GM18873 (cell line): ENCODE results near the gene CAMSAP1.
A peak's percentile ranks its signal among the peaks of the same experiment; 100 is the strongest.
"Not testable (repeated sequence)": the region's sequence is repeated elsewhere in the genome, so short reads cannot be mapped to it uniquely, and the experiment has no call there.

Source experiments
- ATAC-seq: cut with Tn5 transposase; IDR thresholded peaks from one replicate; pipeline ENCODE4 v1.9.1; 2021; ENCODE audit warnings: mild to moderate bottlenecking, moderate library complexity, moderate number of reproducible peaks; ENCODE audit not compliant: unreplicated experiment, low FRiP score

CAMSAP1 gene, protein sequence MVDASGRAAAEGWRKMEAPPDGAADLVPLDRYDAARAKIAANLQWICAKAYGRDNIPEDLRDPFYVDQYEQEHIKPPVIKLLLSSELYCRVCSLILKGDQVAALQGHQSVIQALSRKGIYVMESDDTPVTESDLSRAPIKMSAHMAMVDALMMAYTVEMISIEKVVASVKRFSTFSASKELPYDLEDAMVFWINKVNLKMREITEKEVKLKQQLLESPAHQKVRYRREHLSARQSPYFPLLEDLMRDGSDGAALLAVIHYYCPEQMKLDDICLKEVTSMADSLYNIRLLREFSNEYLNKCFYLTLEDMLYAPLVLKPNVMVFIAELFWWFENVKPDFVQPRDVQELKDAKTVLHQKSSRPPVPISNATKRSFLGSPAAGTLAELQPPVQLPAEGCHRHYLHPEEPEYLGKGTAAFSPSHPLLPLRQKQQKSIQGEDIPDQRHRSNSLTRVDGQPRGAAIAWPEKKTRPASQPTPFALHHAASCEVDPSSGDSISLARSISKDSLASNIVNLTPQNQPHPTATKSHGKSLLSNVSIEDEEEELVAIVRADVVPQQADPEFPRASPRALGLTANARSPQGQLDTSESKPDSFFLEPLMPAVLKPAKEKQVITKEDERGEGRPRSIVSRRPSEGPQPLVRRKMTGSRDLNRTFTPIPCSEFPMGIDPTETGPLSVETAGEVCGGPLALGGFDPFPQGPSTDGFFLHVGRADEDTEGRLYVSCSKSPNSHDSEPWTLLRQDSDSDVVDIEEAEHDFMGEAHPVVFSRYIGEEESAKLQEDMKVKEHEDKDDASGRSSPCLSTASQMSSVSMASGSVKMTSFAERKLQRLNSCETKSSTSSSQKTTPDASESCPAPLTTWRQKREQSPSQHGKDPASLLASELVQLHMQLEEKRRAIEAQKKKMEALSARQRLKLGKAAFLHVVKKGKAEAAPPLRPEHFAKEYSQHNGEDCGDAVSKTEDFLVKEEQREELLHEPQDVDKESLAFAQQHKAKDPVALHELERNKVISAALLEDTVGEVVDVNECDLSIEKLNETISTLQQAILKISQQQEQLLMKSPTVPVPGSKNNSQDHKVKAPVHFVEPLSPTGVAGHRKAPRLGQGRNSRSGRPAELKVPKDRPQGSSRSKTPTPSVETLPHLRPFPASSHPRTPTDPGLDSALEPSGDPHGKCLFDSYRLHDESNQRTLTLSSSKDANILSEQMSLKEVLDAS (N-terminal part only)

DNA sequence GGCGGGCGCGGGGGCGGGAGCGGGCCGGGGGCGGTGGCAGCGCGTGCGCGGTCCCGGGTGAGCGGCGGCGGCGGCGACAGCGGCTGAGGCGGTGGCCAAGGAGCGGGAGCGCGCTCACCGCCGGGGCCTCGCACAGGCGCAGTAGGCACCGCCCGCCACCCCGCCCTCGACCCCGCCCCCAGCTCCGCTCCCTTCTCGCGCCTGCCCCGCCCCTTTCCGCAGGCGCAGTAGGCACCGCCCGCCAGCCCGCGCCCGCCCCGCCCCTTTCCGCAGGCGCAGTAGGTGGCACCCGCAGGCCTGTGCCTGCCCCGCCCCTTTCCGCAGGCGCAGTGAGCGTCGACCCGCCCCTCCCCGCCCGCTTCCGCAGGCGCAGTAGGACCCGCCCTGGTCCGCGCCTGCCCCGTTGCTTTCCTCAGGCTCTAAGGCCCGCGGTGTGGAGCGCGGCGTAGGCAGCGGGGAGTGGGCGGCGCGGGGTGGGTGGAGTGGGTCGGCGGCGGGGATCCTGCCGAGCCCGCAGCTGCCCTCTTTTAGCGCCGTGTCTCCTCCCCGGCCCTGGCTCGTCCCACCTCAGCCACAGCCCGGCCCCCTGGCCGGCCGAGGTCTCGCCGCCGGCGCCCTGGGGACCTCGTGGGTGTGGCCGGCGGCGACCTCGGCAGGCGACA lies at the start of gene CAMSAP1:
Gene CAMSAP1 (minus strand): TSS at position 116 of the 662 bp plus-strand sequence. CDS start 387 bp downstream, outside the sequence.
- peak; percentile 71 for ATAC-seq

DNA sequence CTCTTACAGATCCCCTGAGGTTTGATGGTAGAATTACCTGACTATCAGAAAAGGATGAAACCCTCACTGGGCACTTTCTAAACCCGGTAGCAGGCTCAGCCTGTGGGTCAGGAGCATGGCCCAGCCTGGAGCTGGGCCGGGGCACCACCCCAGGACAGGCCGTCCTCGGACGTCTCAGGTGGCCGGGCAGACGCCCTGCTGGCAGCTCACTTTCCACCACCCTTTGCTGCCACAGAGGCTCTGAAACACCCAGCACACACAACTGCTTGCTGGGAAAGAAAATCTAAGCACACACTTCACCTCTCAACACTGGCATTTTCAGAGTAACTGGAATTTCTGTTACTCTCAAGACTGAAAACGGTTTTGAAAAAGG lies 49.4 kb upstream of the CAMSAP1 start:
- ATAC-seq = no peak

DNA sequence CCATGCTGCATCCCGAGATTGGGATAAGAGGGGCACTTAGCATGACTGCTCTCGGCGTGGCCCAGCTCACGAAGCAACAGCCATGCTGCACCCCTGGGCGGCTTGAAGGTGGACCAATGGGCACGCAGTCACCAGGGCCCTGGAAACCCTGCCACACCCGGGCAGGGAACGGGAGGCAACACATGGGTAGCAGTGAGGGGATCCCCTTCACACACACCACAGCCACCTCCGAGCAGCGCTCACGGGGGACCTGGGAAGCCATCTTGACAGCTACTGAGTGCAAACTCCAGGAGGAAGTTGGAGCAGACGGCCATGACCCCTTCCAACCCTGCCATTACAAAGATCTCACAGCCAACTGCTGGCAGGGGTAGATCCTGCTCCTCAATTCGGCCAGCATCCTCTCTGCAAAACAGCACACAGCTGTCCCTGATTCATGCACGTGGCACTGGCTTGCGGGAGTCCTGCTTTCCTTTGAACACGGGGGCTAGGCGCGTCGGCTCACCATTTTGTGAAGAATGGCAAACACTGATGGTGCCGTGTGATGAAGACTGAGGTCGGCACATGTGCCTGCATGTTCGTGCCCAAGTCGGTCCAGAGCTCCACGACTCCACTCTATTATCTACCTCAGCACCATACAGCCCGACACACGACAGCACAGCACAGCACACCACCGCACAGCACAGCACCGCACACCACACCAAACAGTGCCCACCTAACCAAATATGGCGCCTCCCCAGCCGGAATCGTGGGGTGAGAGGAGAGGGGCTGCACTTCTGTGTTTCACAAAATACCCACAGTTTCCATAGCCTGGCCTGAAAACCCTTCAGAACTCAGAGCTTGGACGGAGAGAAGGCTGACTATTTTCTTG lies 48.8 kb upstream of the CAMSAP1 start:
- no peak for ATAC-seq

DNA sequence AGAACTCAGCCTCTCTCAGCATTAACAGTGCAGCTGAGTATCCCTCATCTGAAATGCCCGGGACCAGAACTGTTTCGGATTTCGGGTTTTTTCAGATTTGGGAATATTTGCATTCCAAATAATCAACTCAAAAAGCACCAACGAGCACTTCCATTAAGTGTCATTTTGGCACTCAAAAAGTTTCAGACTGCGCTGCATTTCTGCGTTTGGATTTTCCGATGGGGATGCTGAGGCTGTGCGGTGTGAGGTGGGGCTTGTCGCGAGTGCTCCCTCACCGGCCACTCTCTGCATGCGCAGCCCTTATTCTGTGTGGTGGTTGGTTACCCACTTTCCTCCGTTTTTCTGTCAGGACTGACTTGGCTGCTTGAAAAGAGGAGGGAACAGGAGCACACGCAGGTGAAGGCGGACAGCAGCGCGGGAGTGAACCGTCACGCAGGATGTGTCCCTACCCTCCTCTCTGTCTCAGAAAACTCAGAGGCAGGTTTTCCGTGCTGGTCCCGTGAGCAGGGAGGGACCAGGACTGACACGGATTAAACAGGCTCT lies 45.4 kb upstream of the CAMSAP1 start:
- ATAC-seq = no peak

DNA sequence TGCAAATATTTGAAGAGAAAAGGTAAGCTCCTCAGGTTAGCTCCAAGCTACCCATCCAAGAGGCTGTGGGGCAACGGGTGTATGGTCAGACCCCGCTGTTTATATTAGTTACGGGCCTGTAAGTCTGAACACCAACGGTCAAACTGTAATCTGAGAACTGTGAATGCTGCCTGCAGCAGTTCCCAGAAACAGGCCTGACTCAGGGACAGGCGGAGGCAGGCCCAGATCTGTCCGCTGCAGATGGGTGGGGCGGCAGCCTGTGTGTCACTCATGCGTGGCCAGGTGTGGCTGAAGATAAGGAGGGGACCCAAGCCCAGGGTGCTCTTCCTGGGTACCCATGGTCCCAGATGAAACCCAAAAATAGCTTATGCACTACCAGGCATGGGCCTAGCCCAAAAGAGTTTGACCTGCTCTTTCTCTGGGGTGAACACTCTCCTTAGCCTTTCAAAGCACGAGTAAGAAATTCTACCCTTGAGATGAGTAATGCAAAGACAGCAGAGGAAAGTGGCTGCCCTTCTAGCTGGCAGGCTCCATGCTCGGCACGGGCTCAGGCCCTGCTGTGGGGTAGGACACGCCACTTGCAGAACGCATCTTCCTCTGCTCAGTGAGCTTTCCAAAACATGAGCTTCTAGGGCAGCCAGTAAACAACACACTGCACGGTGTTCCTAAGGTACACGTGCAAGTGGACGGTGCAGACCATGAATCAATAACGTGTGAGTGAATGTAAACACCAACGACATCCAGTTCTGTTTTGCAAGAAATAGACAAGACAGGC lies 44.7 kb upstream of the CAMSAP1 start:
- ATAC-seq = no peak

DNA sequence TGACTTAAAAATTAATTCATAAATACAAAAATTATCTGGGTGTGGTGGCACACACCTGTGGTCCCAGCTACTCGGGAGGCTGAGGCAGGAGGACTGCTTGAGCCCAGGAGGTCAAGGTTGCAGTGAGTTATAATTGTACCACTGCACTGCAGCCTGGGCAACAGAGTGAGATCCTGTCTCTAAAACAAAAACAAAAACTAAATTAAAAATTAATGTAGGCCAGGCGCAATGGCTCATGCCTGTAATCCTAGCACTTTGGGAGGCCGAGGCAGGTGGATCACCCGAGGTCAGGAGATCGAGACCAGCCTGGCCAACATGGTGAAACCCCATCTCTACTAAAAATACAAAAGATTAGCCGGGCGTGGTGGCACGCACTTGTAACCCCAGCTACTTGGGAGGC lies 44.0 kb upstream of the CAMSAP1 start:
- not testable (repeated sequence) for ATAC-seq

DNA sequence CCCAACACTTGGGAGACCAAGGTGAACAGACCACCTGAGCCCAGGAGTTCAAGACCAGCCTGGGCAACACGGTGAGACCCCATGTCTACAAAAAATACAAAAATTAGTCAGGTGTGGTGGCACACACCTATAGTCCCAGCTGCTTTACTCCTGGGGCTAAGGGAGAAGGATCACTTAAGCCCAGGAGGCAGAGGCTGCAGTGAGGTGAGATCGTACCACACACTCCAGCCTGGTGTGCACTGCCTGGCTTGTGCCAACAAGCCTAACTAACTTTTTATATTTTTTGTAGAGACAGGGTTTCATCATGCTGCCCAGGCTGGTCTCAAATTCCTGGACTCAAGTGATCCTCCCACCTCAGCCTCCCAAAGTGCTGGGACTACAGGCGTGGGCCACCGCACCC lies 43.5 kb upstream of the CAMSAP1 start:
- ATAC-seq = not testable (repeated sequence)

DNA sequence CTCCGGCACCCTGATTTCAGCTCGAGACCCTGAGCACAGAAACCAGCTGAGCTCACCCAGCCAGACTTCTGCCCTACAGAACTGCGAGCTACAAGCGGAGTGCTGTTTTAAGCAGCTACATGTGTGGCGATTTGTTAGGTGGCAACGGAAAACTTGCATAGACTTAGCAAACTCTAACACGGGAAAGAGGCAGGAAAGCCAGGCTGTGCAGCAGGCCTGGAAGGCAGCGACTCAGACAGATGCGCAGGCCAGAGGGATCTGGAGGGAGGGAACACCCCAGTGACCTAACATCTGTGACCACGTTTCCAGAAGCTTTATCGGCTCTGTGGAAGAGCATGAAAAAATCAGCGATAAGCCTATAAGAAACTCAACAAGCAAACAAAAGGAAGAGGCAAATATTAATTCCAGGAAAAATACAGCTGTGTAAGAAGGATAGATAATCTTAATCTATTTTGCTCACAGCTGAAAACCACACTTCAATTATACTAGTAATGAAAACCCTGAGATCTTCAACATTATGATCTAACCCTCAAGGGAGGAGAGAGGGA lies 42.9 kb upstream of the CAMSAP1 start:
- no peak for ATAC-seq

DNA sequence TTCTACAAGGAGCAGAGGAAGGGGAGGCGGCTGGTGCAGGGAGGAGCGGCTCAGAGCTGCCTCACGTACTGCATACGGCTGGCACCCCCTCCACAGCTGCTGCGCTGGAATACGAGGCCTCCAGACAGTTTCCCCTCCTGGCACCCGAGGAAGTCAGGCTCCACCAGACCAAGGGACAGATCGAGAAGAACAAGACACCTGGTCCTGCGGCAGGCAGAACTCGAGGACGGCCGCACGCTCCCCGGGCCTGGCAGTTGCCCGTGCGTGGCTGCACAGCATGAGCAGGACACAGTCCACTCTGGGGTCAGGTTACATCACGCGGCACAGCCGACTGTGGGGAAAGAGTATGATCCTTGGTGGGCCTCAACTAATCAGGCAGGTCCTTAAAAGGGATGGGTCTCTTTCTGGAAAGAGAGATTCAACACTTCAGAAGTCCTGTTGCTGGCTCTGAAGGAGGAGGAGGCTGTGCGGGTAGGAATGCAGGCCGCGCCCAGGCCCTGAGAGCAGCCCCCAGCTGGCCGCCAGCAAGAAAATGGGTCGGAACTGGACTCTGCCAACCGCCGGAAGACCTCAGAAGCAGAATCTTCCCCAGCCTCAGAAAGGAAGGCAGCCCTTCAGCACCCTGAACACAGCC lies 42.3 kb upstream of the CAMSAP1 start:
- no peak for ATAC-seq

DNA sequence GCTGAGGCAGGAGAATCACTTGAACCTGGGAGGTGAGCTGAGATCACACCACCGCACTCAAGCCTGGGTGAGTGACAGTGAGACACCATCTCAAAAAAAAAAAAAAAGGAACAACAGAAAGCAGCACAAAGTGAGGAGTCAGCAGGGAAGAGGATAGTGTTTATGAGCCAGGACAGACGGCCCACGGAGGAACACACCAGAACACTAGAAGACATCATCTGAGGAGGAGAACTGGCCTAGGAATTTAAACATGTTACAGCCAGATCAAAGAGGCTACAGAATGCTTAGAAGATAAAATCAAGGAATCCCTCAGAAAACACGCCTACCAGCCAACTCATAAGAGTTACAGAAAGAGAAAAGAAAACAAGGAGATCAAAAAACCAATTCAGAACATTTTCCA lies 41.6 kb upstream of the CAMSAP1 start:
- no peak for ATAC-seq

DNA sequence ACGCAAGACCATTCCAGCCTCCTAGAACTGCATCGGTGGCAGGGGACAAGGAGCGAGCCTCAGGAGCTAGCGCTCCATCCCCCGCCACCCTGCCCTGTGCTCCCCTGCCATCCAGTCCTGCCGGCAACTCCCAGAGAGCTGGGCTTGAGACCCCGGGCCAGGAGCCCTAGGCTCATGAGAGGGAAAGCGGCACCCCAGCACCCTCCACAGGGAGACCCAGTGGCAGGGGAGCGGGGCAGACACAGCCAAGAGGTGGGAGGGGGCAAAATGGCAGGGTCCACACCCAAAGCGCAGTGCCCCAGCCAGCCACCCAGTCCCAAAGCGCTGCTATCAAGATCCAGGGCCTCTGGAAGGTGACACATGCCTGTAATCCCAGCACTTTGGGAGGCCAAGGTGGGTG lies 41.1 kb upstream of the CAMSAP1 start:
- ATAC-seq = no peak

DNA sequence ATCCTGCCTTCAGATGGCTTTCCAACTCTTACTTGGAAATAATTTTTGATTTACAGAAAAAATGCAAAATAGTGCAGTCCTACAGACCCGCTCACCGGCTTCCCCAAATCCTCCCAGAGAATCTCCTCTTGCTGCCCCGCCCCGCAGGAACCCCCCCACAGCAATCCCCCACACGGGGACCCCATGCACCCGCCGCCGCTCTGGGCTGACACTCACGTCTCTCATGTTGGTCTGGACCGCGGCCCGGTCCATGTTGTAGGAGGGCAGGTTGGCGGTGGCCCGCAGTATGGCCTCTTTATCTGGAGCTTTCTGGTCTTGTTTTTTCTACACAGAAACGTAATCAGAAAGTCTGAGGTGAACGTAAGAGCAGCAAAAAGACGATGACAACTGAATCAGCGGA lies 40.2 kb upstream of the CAMSAP1 start:
- ATAC-seq = no peak

DNA sequence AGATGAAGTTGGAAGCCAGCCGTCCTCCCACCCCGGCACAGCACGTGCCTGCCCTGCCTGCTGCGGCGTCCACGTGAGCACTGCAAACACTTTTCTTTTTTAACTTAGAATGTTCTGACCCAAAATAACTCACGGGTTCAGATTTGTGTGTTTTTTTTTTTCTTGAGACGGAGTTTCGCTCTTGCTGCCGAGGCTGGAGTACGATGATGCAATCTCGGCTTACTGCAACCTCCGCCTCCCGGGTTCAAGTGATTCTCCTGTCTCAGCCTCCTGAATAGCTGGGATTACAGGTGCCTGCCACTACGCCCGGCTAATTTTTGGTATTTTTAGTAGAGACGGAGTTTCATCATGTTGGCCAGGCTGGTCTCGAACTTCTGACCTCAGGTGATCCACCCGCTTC lies 39.8 kb upstream of the CAMSAP1 start:
- ATAC-seq = not testable (repeated sequence)

DNA sequence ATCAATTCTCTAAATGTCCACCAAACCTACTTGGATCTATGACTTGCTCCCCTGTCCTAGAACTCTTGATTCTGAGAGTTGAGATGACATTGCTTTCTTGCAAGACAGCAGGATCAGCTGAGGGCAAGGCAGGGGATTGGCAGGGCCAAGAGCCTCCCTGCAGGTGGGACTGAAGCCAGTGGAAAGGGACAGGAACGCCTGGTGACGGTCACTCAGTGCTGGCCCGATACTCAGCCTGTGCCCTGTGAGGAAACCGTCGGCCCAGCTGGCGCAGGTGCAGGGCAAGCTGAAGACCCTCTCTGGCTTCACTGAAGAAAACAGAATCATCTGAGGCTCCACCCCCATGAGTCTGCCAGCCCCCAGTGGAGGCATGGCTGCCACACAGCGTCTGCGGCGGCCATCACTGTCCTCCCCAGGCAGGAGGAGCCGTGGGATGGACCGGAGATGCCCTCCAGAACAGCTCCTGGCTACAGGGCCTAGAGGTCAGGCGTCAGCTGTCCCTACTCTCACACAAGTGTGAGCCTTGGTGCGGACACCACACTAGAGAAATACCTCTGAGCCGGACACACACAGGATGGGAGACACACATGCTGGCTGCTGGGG lies 39.1 kb upstream of the CAMSAP1 start:
- ATAC-seq = no peak

DNA sequence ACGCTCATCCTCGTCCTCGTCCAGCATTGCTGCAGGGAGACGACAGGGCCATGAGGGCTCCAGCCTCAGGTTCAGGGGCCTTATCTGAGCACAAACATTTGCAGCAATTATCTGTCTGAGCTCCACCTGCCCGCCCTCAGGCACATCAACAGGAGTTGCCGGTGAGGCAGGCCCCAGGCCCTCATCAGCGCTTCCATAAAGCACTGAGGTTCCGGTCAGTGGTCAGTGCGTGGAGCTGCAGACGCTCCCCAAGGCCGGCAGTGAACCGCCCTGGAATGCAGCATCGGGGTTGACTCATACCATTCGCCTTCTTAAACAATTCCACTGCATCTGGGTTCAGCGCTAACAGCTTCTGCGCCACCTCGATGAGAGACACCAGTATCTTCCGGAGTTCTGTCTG lies 38.6 kb upstream of the CAMSAP1 start:
- no peak for ATAC-seq

DNA sequence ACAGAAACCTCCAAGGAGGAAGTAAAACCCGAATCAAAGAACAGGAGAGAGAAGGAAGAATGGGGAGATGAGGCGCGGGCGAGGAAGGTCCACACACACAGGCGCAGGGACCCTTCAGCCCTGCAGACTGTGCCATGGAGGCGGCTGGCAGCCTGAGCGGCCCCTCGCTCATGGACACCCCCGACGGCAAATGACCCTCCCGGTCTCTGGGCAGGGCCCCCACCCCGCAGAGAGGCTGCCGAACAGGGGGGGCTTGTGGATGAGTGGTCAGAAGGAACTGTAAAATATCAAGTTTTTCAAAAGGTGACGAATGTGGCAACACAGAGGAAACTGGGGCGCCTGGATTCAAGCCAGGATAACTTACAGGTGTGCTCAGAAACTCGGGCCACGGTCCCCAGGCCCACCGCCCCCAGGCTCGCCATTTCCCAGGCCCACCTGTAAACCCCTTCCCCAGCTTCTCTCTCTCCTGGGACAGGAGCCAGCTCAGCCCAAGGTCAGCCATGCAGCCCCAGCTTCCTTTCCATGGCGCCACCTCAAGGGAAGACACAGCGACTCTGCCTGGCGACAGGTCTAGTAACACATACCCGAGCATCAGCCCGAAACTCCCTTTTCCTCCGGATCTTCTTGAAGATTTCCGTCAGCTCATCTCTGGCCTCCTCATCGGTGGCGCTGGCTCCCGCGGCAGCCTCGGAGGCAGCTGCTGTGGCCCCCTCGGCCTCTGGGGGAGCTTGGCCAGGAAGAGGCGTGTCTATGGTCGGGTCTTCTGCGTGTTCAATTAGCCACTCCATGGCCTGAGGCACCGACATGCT lies 37.3 kb upstream of the CAMSAP1 start:
- ATAC-seq = no peak
